Measurements from ENCODE around the gene COQ9.
"Not testable (repeated sequence)": the region's sequence is repeated elsewhere in the genome, so short reads cannot be mapped to it uniquely, and the experiment has no call there.

The COQ9 gene

GRCh38 chr16:57413733-57414132, 33.5 kb upstream of the COQ9 start:
- Mint-ChIP-seq H3K27me3 (ENCODE audit: low read depth) (peaks cover 2% of the 10 kb centered on the region), H3K36me3 (ENCODE audit: low read depth) (no peaks in the 10 kb centered on the region), H3K4me1 (ENCODE audit: low read depth) (peaks cover 14% of the 10 kb centered on the region), H3K9me3 (no peaks in the 10 kb centered on the region), H3K27ac (no peak overlapping the region), H3K4me3 (no peak overlapping the region)
- no peak for DNase-seq (ENCODE audit: low spot score)

- Mint-ChIP-seq H3K4me1 (ENCODE audit: low read depth) (peaks cover 17% of the 10 kb centered on the region), H3K4me3 (no peak overlapping the region), H3K27me3 (ENCODE audit: low read depth) (peaks cover 2% of the 10 kb centered on the region), H3K9me3 (no peaks in the 10 kb centered on the region), H3K27ac (no peak overlapping the region), H3K36me3 (ENCODE audit: low read depth) (no peaks in the 10 kb centered on the region)
- no peak for DNase-seq (ENCODE audit: low spot score)
These were observed 31.2 kb upstream of the COQ9 start for GRCh38 chr16:57416084-57416483.

GRCh38 chr16:57419506-57419905, 27.8 kb upstream of the COQ9 start:
- Mint-ChIP-seq H3K4me3 (no peak overlapping the region), H3K9me3 (no peaks in the 10 kb centered on the region), H3K36me3 (ENCODE audit: low read depth) (no peaks in the 10 kb centered on the region), H3K4me1 (ENCODE audit: low read depth) (peaks cover 17% of the 10 kb centered on the region), H3K27ac (no peak overlapping the region), H3K27me3 (ENCODE audit: low read depth) (peaks cover 2% of the 10 kb centered on the region)
- DNase-seq (ENCODE audit: low spot score): no peak

- no peak overlapping the region for H3K27ac Mint-ChIP-seq
- no peak for DNase-seq (ENCODE audit: low spot score)
These were observed 25.0 kb upstream of the COQ9 start for GRCh38 chr16:57422026-57422944.

GRCh38 chr16:57423152-57423551, 24.1 kb upstream of the COQ9 start:
- no peaks in the 10 kb centered on the region for H3K27me3 Mint-ChIP-seq (ENCODE audit: low read depth)
- no peak overlapping the region for H3K27ac Mint-ChIP-seq
- H3K9me3 Mint-ChIP-seq: no peaks in the 10 kb centered on the region
- peaks cover 6% of the 10 kb centered on the region for H3K36me3 Mint-ChIP-seq (ENCODE audit: low read depth)
- no peak overlapping the region for H3K4me3 Mint-ChIP-seq
- H3K4me1 Mint-ChIP-seq (ENCODE audit: low read depth): peaks cover 6% of the 10 kb centered on the region
- DNase-seq (ENCODE audit: low spot score): no peak

More at GRCh38 chr16:57422026-57422944, 25.0 kb upstream of the COQ9 start:
- Mint-ChIP-seq H3K4me3 (no peak overlapping the region), H3K9me3 (no peaks in the 10 kb centered on the region), H3K4me1 (ENCODE audit: low read depth) (peaks cover 11% of the 10 kb centered on the region), H3K36me3 (ENCODE audit: low read depth) (no peaks in the 10 kb centered on the region), H3K27me3 (ENCODE audit: low read depth) (peaks cover 2% of the 10 kb centered on the region)

- H3K4me3 Mint-ChIP-seq: no peak overlapping the region
- no peaks in the 10 kb centered on the region for H3K9me3 Mint-ChIP-seq
- H3K36me3 Mint-ChIP-seq (ENCODE audit: low read depth): peaks cover 15% of the 10 kb centered on the region
- H3K4me1 Mint-ChIP-seq (ENCODE audit: low read depth): no peaks in the 10 kb centered on the region
- H3K27ac Mint-ChIP-seq: no peak overlapping the region
- no peaks in the 10 kb centered on the region for H3K27me3 Mint-ChIP-seq (ENCODE audit: low read depth)
- no peak for DNase-seq (ENCODE audit: low spot score)
These were observed 22.7 kb upstream of the COQ9 start for GRCh38 chr16:57424583-57424982.

GRCh38 chr16:57426356-57426755, 20.9 kb upstream of the COQ9 start:
- Mint-ChIP-seq H3K36me3 (ENCODE audit: low read depth) (peaks cover 28% of the 10 kb centered on the region), H3K9me3 (no peaks in the 10 kb centered on the region), H3K27ac (no peak overlapping the region), H3K27me3 (ENCODE audit: low read depth) (no peaks in the 10 kb centered on the region), H3K4me3 (no peak overlapping the region), H3K4me1 (ENCODE audit: low read depth) (no peaks in the 10 kb centered on the region)
- DNase-seq (ENCODE audit: low spot score): no peak

- H3K4me3 Mint-ChIP-seq: no peak overlapping the region
- H3K27me3 Mint-ChIP-seq (ENCODE audit: low read depth): no peaks in the 10 kb centered on the region
- no peaks in the 10 kb centered on the region for H3K4me1 Mint-ChIP-seq (ENCODE audit: low read depth)
- DNase-seq (ENCODE audit: low spot score): no peak
- H3K36me3 Mint-ChIP-seq (ENCODE audit: low read depth): peaks cover 33% of the 10 kb centered on the region
- no peaks in the 10 kb centered on the region for H3K9me3 Mint-ChIP-seq
- H3K27ac Mint-ChIP-seq: no peak overlapping the region
These were observed 20.0 kb upstream of the COQ9 start for GRCh38 chr16:57427307-57427706.

- Mint-ChIP-seq H3K9me3 (no peaks in the 10 kb centered on the region), H3K27me3 (ENCODE audit: low read depth) (no peaks in the 10 kb centered on the region), H3K4me1 (ENCODE audit: low read depth) (no peaks in the 10 kb centered on the region), H3K36me3 (ENCODE audit: low read depth) (peaks cover 38% of the 10 kb centered on the region), H3K27ac (no peak overlapping the region), H3K4me3 (no peak overlapping the region)
- no peak for DNase-seq (ENCODE audit: low spot score)
These were observed 19.5 kb upstream of the COQ9 start for GRCh38 chr16:57427824-57428223.

GRCh38 chr16:57430955-57431354, 16.3 kb upstream of the COQ9 start:
- no peaks in the 10 kb centered on the region for H3K9me3 Mint-ChIP-seq
- H3K27me3 Mint-ChIP-seq (ENCODE audit: low read depth): no peaks in the 10 kb centered on the region
- H3K4me3 Mint-ChIP-seq: no peak overlapping the region
- no peak overlapping the region for H3K27ac Mint-ChIP-seq
- no peak for DNase-seq (ENCODE audit: low spot score)
- H3K36me3 Mint-ChIP-seq (ENCODE audit: low read depth): peaks cover 54% of the 10 kb centered on the region
- no peaks in the 10 kb centered on the region for H3K4me1 Mint-ChIP-seq (ENCODE audit: low read depth)

- Mint-ChIP-seq H3K27ac (no peak overlapping the region), H3K36me3 (ENCODE audit: low read depth) (peaks cover 57% of the 10 kb centered on the region), H3K27me3 (ENCODE audit: low read depth) (no peaks in the 10 kb centered on the region), H3K4me3 (no peak overlapping the region), H3K4me1 (ENCODE audit: low read depth) (no peaks in the 10 kb centered on the region), H3K9me3 (no peaks in the 10 kb centered on the region)
- no peak for DNase-seq (ENCODE audit: low spot score)
These were observed 14.8 kb upstream of the COQ9 start for GRCh38 chr16:57432505-57432904.

GRCh38 chr16:57432989-57433388, 14.3 kb upstream of the COQ9 start:
- H3K27me3 Mint-ChIP-seq (ENCODE audit: low read depth): no peaks in the 10 kb centered on the region
- no peak for DNase-seq (ENCODE audit: low spot score)
- no peak overlapping the region for H3K4me3 Mint-ChIP-seq
- no peaks in the 10 kb centered on the region for H3K9me3 Mint-ChIP-seq
- no peaks in the 10 kb centered on the region for H3K4me1 Mint-ChIP-seq (ENCODE audit: low read depth)
- peaks cover 55% of the 10 kb centered on the region for H3K36me3 Mint-ChIP-seq (ENCODE audit: low read depth)
- H3K27ac Mint-ChIP-seq: no peak overlapping the region

- Mint-ChIP-seq H3K36me3 (ENCODE audit: low read depth) (peaks cover 57% of the 10 kb centered on the region), H3K4me1 (ENCODE audit: low read depth) (no peaks in the 10 kb centered on the region), H3K4me3 (no peak overlapping the region), H3K27ac (no peak overlapping the region), H3K9me3 (no peaks in the 10 kb centered on the region), H3K27me3 (ENCODE audit: low read depth) (no peaks in the 10 kb centered on the region)
- DNase-seq (ENCODE audit: low spot score): no peak
These were observed 13.3 kb upstream of the COQ9 start for GRCh38 chr16:57434003-57434402.

GRCh38 chr16:57435838-57436237, 11.4 kb upstream of the COQ9 start:
- H3K27me3 Mint-ChIP-seq (ENCODE audit: low read depth): no peaks in the 10 kb centered on the region
- H3K4me3 Mint-ChIP-seq: no peak overlapping the region
- DNase-seq (ENCODE audit: low spot score): no peak
- H3K36me3 Mint-ChIP-seq (ENCODE audit: low read depth): peaks cover 67% of the 10 kb centered on the region
- H3K4me1 Mint-ChIP-seq (ENCODE audit: low read depth): no peaks in the 10 kb centered on the region
- H3K27ac Mint-ChIP-seq: no peak overlapping the region
- peaks cover 12% of the 10 kb centered on the region for H3K9me3 Mint-ChIP-seq

- H3K4me3 Mint-ChIP-seq; H3K27ac Mint-ChIP-seq; H3K27me3 Mint-ChIP-seq (ENCODE audit: low read depth); DNase-seq (ENCODE audit: low spot score); H3K4me1 Mint-ChIP-seq (ENCODE audit: low read depth): not testable (repeated sequence)
- H3K9me3 Mint-ChIP-seq: peaks cover 19% of the 10 kb centered on the region
- H3K36me3 Mint-ChIP-seq (ENCODE audit: low read depth): peaks cover 55% of the 10 kb centered on the region
These were observed 7.3 kb upstream of the COQ9 start for GRCh38 chr16:57439947-57440346.
